ENCODE measurements around the gene EFL1.

DNA sequence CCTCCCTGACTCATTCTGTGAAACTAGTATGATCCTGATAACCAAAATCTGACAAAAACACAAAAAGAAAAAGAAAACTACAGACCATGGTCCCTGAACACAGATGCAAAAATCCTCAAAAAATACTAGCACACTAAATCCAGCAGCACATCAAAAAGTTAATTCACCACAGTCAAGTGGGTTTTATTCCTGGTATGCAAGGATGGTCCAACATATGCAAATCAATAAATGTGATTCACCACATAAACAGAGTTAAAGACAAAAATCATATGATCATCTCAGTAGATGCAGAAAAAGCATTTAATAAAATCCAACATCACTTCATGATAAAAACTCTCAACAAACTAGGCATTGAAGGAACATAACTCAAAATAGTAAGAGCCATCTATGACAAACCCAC, 12.9 kb upstream of the EFL1 start:
- TF ChIP-seq CTCF (conservative IDR thresholded peaks at IDR 0.05; ENCODE audit: low read depth in 2 of 2): no peak
- no peak for TF ChIP-seq POLR2AphosphoS5 (IDR thresholded peaks at IDR 0.05; ENCODE audit: low read depth)
- TF ChIP-seq EZH2 (IDR thresholded peaks at IDR 0.05; ENCODE audit: low read depth, unreplicated experiment): no peak

Measured in GM23338 (cell line).